ENCODE results near the gene CDC42EP4. TPM values are rescaled to one million over a fixed set of nuclear protein-coding genes. Genes with fewer than 3 reads are reported as not detected.

The CDC42EP4 gene
- total RNA-seq, 1 donor from 2014 or later: 124 TPM

GRCh38 chr17:73248532-73248931 lies 63.3 kb downstream of the CDC42EP4 start:
- Mint-ChIP-seq H3K4me3 (ENCODE audit: unreplicated experiment) (no peak overlapping the region), H3K27ac (ENCODE audit: unreplicated experiment) (no peak overlapping the region), H3K9me3 (ENCODE audit: unreplicated experiment) (peaks cover 2% of the 10 kb centered on the region), H3K27me3 (ENCODE audit: unreplicated experiment) (peaks cover 1% of the 10 kb centered on the region), H3K36me3 (ENCODE audit: unreplicated experiment) (no peaks in the 10 kb centered on the region), H3K4me1 (ENCODE audit: low read depth, unreplicated experiment) (peaks cover 10% of the 10 kb centered on the region)
- no peak for TF ChIP-seq CTCF (IDR thresholded peaks at IDR 0.05; ENCODE audit: partially characterized antibody, unreplicated experiment)
- DNase-seq: no peak

GRCh38 chr17:73247726-73248125 lies 64.1 kb downstream of the CDC42EP4 start:
- Mint-ChIP-seq H3K27ac (ENCODE audit: unreplicated experiment) (no peak overlapping the region), H3K36me3 (ENCODE audit: unreplicated experiment) (no peaks in the 10 kb centered on the region), H3K4me3 (ENCODE audit: unreplicated experiment) (no peak overlapping the region), H3K9me3 (ENCODE audit: unreplicated experiment) (peaks cover 2% of the 10 kb centered on the region), H3K4me1 (ENCODE audit: low read depth, unreplicated experiment) (peaks cover 10% of the 10 kb centered on the region), H3K27me3 (ENCODE audit: unreplicated experiment) (peaks cover 1% of the 10 kb centered on the region)
- no peak for TF ChIP-seq CTCF (IDR thresholded peaks at IDR 0.05; ENCODE audit: partially characterized antibody, unreplicated experiment)
- no peak for DNase-seq

GRCh38 chr17:73240561-73240960 lies 71.2 kb downstream of the CDC42EP4 start:
- no peak for TF ChIP-seq CTCF (IDR thresholded peaks at IDR 0.05; ENCODE audit: partially characterized antibody, unreplicated experiment)
- Mint-ChIP-seq H3K27ac (ENCODE audit: unreplicated experiment) (no peak overlapping the region), H3K36me3 (ENCODE audit: unreplicated experiment) (no peaks in the 10 kb centered on the region), H3K4me3 (ENCODE audit: unreplicated experiment) (no peak overlapping the region), H3K9me3 (ENCODE audit: unreplicated experiment) (no peaks in the 10 kb centered on the region), H3K27me3 (ENCODE audit: unreplicated experiment) (no peaks in the 10 kb centered on the region), H3K4me1 (ENCODE audit: low read depth, unreplicated experiment) (peaks cover 5% of the 10 kb centered on the region)
- DNase-seq: no peak

GRCh38 chr17:73237714-73238113 lies 74.1 kb downstream of the CDC42EP4 start:
- peaks cover 6% of the 10 kb centered on the region for H3K4me1 Mint-ChIP-seq (ENCODE audit: low read depth, unreplicated experiment)
- no peak for DNase-seq
- H3K27ac Mint-ChIP-seq (ENCODE audit: unreplicated experiment): no peak overlapping the region
- TF ChIP-seq CTCF (IDR thresholded peaks at IDR 0.05; ENCODE audit: partially characterized antibody, unreplicated experiment): no peak
- H3K9me3 Mint-ChIP-seq (ENCODE audit: unreplicated experiment): peaks cover 2% of the 10 kb centered on the region
- H3K27me3 Mint-ChIP-seq (ENCODE audit: unreplicated experiment): peaks cover 2% of the 10 kb centered on the region
- peak overlapping the region; percentile 7 for H3K4me3 Mint-ChIP-seq (ENCODE audit: unreplicated experiment)
- H3K36me3 Mint-ChIP-seq (ENCODE audit: unreplicated experiment): no peaks in the 10 kb centered on the region

GRCh38 chr17:73234736-73235135 lies 77.1 kb downstream of the CDC42EP4 start:
- peaks cover 7% of the 10 kb centered on the region for H3K27me3 Mint-ChIP-seq (ENCODE audit: unreplicated experiment)
- peaks cover 9% of the 10 kb centered on the region for H3K4me1 Mint-ChIP-seq (ENCODE audit: low read depth, unreplicated experiment)
- DNase-seq: no peak
- TF ChIP-seq CTCF (IDR thresholded peaks at IDR 0.05; ENCODE audit: partially characterized antibody, unreplicated experiment): no peak
- no peaks in the 10 kb centered on the region for H3K36me3 Mint-ChIP-seq (ENCODE audit: unreplicated experiment)
- peaks cover 13% of the 10 kb centered on the region for H3K9me3 Mint-ChIP-seq (ENCODE audit: unreplicated experiment)
- H3K27ac Mint-ChIP-seq (ENCODE audit: unreplicated experiment): no peak overlapping the region
- H3K4me3 Mint-ChIP-seq (ENCODE audit: unreplicated experiment): no peak overlapping the region

Other genes starting within 250 kb of the CDC42EP4 start
- gene SLC39A11, start 219.3 kb downstream of the CDC42EP4 start, total RNA-seq (ENCODE audit: unreplicated experiment): 16.3 TPM
- gene SSTR2, start 147.0 kb downstream of the CDC42EP4 start, total RNA-seq (ENCODE audit: unreplicated experiment): 78.2 TPM
- 43.1 TPM for gene COG1, start 118.9 kb downstream of the CDC42EP4 start, total RNA-seq (ENCODE audit: unreplicated experiment)
- 0.44 TPM for gene CPSF4L, start 50.1 kb downstream of the CDC42EP4 start, total RNA-seq (ENCODE audit: unreplicated experiment)